AG04450 (cell line): ENCODE results near the gene ATF6. TPM values are rescaled to one million over a fixed set of nuclear protein-coding genes. Genes with fewer than 3 reads are reported as not detected.
A peak's percentile ranks its signal among the peaks of the same experiment; 100 is the strongest.

Source experiments
- CTCF ChIA-PET: fragments of 300-600, 350-600 bp; formaldehyde crosslinking; extraction: SDS; loops from one replicate; lab custom pipeline; 2022; ENCODE audit warnings: antibody characterized with exemption, inconsistent platforms; lab: Charles Lee
- POLR2A ChIA-PET: fragments of 350-600 bp; formaldehyde crosslinking; extraction: SDS; loops from one replicate; lab custom pipeline; 2021; ENCODE audit warnings: antibody characterized with exemption, inconsistent platforms; lab: Yijun Ruan, JAX
- DNase-seq: peaks from one replicate; pipeline ENCODE4 v3.0.0-alpha.2; 2011; ENCODE audit warnings: low read depth, low spot score
- H3K27ac ChIP-seq: one replicate; pipeline ENCODE4 v1.5.1; 2012; ENCODE audit warnings: low read depth, low read length, control low read depth
- H3K27me3 ChIP-seq: one replicate; pipeline ENCODE4 v1.6.0; 2012; ENCODE audit warnings: low read length; ENCODE audit not compliant: control insufficient read depth, insufficient read depth
- H3K4me3 ChIP-seq: 2 replicates; pipeline ENCODE4 v1.5.1; 2011; ENCODE audit warnings: mild to moderate bottlenecking, low read depth, low read length, control low read depth
- H3K9me3 ChIP-seq: 2 replicates; pipeline ENCODE4 v1.5.1; 2012; ENCODE audit warnings: low read length; ENCODE audit not compliant: control insufficient read depth, insufficient read depth
- polyA plus RNA-seq: library from polyadenylated mRNA; depleted of rRNA; stranded (reverse); fragments of >200 nt; gene quantifications from 2 replicates; pipeline ENCODE4 v1.2.3, GENCODE V29; 2011
- TF ChIP-seq, protein P1 (sequence below): IDR thresholded peaks from 2 replicates; pipeline ENCODE4 v1.5.1; 2011; ENCODE audit warnings: low read depth, low read length, control low read depth, inconsistent platforms

The ATF6 gene
- polyA plus RNA-seq, 1 experiment = 33.6 TPM

DNA sequence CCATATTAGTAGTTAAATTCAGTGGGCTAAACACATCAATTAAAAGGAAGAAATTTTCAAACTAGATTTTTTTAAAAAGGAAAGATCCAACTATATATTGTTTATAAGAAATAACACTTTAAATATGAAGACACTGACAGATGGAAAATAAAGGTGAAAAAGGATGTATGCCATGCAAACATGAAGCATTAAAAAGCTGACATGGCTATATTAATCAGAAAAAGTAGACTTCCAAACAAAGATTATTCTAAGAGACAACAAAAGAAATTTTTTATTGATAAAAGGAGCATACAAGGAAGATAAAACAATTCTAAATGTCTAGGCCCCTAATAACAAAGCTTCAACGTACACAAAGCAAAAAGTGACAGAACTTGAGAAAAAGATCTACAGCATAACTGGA is 92.2 kb downstream of the ATF6 start:
- ChIA-PET POLR2A (no interaction called here), CTCF (interaction anchor here (0.6 to 2.9 kb wide), 5 partner anchors 16 to 869 kb away, joined by 3 to 26 read pairs (median 3); no protein-coding TSS in a partner anchor)
- Histone ChIP-seq H3K9me3 (no peaks in the 10 kb centered on the region), H3K4me3 (no peak overlapping the region), H3K27me3 (no peaks in the 10 kb centered on the region), H3K27ac (no peak overlapping the region)
- DNase-seq = no peak
- TF ChIP-seq, protein P1, sequence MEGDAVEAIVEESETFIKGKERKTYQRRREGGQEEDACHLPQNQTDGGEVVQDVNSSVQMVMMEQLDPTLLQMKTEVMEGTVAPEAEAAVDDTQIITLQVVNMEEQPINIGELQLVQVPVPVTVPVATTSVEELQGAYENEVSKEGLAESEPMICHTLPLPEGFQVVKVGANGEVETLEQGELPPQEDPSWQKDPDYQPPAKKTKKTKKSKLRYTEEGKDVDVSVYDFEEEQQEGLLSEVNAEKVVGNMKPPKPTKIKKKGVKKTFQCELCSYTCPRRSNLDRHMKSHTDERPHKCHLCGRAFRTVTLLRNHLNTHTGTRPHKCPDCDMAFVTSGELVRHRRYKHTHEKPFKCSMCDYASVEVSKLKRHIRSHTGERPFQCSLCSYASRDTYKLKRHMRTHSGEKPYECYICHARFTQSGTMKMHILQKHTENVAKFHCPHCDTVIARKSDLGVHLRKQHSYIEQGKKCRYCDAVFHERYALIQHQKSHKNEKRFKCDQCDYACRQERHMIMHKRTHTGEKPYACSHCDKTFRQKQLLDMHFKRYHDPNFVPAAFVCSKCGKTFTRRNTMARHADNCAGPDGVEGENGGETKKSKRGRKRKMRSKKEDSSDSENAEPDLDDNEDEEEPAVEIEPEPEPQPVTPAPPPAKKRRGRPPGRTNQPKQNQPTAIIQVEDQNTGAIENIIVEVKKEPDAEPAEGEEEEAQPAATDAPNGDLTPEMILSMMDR = no peak

DNA sequence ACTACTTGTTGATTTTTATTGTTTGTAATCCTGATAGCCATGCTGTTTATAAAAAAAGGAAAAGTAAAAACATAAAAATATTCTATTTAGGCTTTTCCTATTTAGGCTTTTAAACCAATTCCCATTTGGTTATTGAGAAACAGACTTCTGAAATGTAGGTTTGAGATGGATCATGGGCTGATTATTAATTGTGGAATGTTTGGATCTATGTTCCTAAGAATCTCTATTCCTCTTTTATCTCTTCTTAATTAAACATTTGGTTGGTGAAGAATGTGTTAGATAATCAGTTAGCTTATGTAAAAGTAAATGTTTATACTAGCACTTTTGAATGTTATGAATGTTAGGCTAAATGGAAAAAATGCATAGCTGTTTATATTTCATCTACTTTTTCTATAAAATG is 97.4 kb downstream of the ATF6 start:
- CTCF ChIA-PET = interaction anchor here (0.8 to 4.0 kb wide), 13 partner anchors 13 to 174 kb away, joined by 3 to 45 read pairs (median 5); partner anchors contain the start of gene OLFML2B
- no peaks in the 10 kb centered on the region for H3K27me3 ChIP-seq
- no peak for DNase-seq
- TF ChIP-seq, protein P1 = no peak
- H3K4me3 ChIP-seq = no peak overlapping the region
- no peak overlapping the region for H3K27ac ChIP-seq
- POLR2A ChIA-PET = interaction anchor here (1.0 kb wide), 1 partner anchor 161 kb away, joined by 3 read pairs; the partner anchor contains the start of gene OLFML2B
- H3K9me3 ChIP-seq = no peaks in the 10 kb centered on the region

DNA sequence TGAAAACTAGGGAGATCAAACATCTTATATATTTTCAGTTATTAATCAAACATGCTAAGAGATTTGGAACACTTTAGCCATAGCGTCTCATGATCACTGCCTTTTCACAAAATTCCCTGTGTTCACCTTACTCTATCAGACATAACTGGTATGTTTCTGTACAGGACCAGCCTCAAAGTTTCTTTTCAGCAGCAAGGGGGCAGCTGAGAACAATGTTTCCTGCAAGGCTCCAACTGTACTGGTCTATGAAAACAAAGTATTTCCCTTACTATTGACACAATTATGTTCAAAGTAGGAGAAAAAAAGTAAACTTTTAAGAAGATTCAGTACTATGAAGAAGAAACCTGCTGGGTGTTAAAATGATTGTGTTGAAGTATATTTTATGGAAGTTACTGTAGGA is 98.5 kb downstream of the ATF6 start:
- no peaks in the 10 kb centered on the region for H3K27me3 ChIP-seq
- no peak overlapping the region for H3K27ac ChIP-seq
- TF ChIP-seq, protein P1 = peak; percentile 59
- POLR2A ChIA-PET = no interaction called here
- H3K9me3 ChIP-seq = no peaks in the 10 kb centered on the region
- no peak overlapping the region for H3K4me3 ChIP-seq
- CTCF ChIA-PET = interaction anchor here (0.7 to 4.0 kb wide), 16 partner anchors 8 to 415 kb away, joined by 3 to 45 read pairs (median 5); partner anchors contain the start of gene OLFML2B
- no peak for DNase-seq

DNA sequence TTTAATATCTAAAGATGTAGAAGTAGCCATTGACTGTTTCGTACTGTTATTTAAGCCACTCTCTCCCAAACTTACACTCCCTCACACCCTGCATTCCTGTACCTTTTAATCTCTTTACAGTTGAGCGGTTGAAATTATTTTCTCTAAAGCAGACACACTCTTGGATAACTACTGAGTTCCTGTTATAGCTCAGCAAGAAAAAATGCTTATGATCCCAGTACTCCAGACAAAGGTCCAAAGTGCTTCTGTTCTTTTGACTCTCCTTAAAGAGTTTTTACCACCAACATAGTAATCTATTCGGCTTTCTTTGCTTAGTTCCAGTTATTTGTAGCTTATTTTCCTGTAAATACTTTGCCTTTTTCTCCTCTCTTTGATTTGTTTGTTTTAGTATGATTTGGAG is 100.1 kb downstream of the ATF6 start:
- H3K27ac ChIP-seq = no peak overlapping the region
- CTCF ChIA-PET = interaction anchor here (0.6 to 4.0 kb wide), 4 partner anchors 34 to 171 kb away, joined by 3 to 45 read pairs (median 6); no protein-coding TSS in a partner anchor
- POLR2A ChIA-PET = no interaction called here

DNA sequence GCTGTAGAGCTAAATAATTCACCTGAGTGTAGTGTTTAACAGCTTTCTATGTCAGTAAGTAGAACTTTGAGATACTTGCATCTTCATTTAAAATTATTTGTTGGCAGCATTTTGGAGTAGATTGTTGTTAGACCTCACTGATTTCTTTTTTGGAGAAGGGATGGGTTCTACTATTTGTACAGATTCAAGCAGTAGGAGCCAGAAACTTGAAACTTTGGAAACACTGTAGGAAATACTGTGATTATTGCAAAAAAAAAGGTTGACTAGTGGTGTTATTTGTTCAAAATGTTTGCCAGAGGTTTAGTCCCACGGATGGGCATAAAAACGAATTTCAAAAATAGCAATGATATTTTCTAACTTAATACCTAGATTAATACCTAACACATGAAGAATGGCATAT is 102.7 kb downstream of the ATF6 start:
- no peak overlapping the region for H3K4me3 ChIP-seq
- no peak overlapping the region for H3K27ac ChIP-seq
- no peaks in the 10 kb centered on the region for H3K27me3 ChIP-seq
- ChIA-PET POLR2A (no interaction called here), CTCF (interaction anchor here (0.5 to 2.6 kb wide), 4 partner anchors 11 to 168 kb away, joined by 3 to 14 read pairs (median 4); partner anchors contain the start of gene OLFML2B)
- H3K9me3 ChIP-seq = no peaks in the 10 kb centered on the region
- TF ChIP-seq, protein P1 = no peak
- DNase-seq = no peak

More for the DNA sequence above, 100.1 kb downstream of the ATF6 start:
- no peak overlapping the region for H3K4me3 ChIP-seq
- TF ChIP-seq, protein P1 = no peak
- DNase-seq = no peak
- no peaks in the 10 kb centered on the region for H3K27me3 ChIP-seq
- no peaks in the 10 kb centered on the region for H3K9me3 ChIP-seq
